ENCODE results near the gene MYO1B. TPM values are rescaled to one million over a fixed set of nuclear protein-coding genes. Genes with fewer than 3 reads are reported as not detected.

Gene MYO1B
- total RNA-seq, 1 donor from 2014 or later, result 85.2 TPM

GRCh38 chr2:191255756-191256312 lies 10.6 kb downstream of the MYO1B start:
- DNase-seq (ENCODE audit: low spot score in 2 of 2) (no peak), FAIRE-seq (no peak)

- DNase-seq (ENCODE audit: low spot score in 2 of 2) (no peak), FAIRE-seq (no peak)
These were observed 12.7 kb downstream of the MYO1B start for GRCh38 chr2:191257934-191258333.

- DNase-seq (ENCODE audit: low spot score in 2 of 2) (no peak), FAIRE-seq (no peak)
These were observed 13.8 kb downstream of the MYO1B start for GRCh38 chr2:191258996-191259395.

DNA sequence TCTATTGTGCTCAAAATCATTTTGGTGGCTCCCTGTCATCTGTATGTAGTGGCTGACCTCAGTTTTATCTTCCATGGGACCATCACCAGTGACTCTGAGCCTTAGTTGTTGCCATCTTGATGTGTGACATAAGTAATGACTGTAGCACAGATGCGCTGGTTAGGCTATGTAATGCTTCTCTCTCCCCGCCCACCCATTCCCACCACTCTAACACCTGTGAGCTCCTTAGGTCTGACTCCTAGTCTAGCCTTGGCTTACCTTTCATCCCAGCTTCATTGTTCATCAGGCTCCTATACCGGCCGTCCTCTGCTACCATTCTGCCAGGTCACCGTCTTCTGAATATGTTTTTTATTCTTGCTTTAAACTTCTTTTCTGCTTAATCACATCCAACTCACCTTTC lies 17.2 kb downstream of the MYO1B start:
- FAIRE-seq (no peak), DNase-seq (ENCODE audit: low spot score in 2 of 2) (no peak)

- DNase-seq (ENCODE audit: low spot score in 2 of 2), result no peak
- FAIRE-seq, result no peak
These were observed 17.8 kb downstream of the MYO1B start for GRCh38 chr2:191263050-191263449.

GRCh38 chr2:191264647-191265081 lies 19.5 kb downstream of the MYO1B start:
- DNase-seq (ENCODE audit: low spot score in 2 of 2) (no peak), FAIRE-seq (no peak)

GRCh38 chr2:191265311-191266170 lies 20.3 kb downstream of the MYO1B start:
- FAIRE-seq, result no peak
- DNase-seq (ENCODE audit: low spot score in 2 of 2), result no peak

DNA sequence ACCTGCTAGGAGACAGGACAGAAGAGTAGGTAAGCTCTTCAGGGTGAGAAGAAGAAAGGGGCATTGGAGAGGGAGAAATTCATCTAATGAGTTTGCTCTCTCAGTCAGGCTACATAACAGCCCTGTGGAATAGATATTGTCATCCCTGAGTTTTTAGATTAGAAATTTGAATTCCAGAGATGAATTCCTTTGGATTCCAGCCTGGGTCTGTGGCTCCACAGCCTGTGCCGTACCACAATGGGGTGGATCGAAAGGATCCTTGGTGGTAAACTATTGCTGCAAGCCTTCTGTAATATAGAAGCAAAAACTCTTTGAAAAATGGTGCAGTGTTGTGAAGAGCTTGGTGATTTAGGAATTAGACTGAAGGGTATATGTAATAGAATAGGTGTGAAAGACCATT lies 21.0 kb downstream of the MYO1B start:
- FAIRE-seq, result no peak
- DNase-seq (ENCODE audit: low spot score in 2 of 2), result no peak

- FAIRE-seq (no peak), DNase-seq (ENCODE audit: low spot score in 2 of 2) (no peak)
These were observed 23.4 kb downstream of the MYO1B start for GRCh38 chr2:191268596-191268995.

- no peak for FAIRE-seq
- no peak for DNase-seq (ENCODE audit: low spot score in 2 of 2)
These were observed 25.3 kb downstream of the MYO1B start for GRCh38 chr2:191270306-191271161.

- DNase-seq (ENCODE audit: low spot score in 2 of 2) (no peak), FAIRE-seq (no peak)
These were observed 26.9 kb downstream of the MYO1B start for GRCh38 chr2:191272064-191272463.

GRCh38 chr2:191274413-191274815 lies 29.2 kb downstream of the MYO1B start:
- DNase-seq (ENCODE audit: low spot score in 2 of 2) (no peak), FAIRE-seq (no peak)

DNA sequence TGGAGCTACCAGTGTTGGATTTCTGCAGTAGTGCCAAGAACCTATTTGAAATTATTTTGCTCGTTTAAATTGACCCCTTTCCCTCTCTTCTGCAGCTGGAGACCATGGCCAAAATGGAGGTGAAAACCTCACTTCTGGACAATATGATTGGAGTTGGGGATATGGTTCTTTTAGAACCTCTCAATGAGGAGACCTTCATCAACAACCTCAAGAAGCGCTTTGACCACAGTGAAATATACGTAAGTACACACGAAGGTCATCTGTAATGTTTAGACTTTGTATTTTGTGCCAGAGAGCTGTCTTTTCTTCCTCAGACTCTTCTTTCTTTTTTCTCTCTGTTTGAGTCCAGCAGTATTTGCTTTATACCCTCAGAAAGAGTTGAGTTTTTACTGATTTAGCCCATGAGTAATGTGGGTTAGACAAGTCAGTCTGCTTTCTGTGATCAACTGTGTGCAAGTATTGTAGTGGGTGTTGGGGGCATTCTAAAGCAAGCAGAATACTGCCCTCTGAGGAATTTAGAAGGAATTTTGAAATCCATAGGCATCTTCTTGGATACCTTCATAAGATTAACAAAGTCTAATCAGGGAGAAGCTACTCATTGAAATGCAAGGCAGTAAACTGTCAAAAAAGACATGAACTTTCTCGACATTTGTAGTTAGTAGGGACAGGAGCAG lies 31.7 kb downstream of the MYO1B start:
- DNase-seq (ENCODE audit: low spot score in 2 of 2), result no peak
- no peak for FAIRE-seq

GRCh38 chr2:191280290-191280689 lies 35.1 kb downstream of the MYO1B start:
- FAIRE-seq (no peak), DNase-seq (ENCODE audit: low spot score in 2 of 2) (no peak)

GRCh38 chr2:191280834-191281756 lies 35.9 kb downstream of the MYO1B start:
- DNase-seq (ENCODE audit: low spot score in 2 of 2), result no peak
- FAIRE-seq, result no peak

DNA sequence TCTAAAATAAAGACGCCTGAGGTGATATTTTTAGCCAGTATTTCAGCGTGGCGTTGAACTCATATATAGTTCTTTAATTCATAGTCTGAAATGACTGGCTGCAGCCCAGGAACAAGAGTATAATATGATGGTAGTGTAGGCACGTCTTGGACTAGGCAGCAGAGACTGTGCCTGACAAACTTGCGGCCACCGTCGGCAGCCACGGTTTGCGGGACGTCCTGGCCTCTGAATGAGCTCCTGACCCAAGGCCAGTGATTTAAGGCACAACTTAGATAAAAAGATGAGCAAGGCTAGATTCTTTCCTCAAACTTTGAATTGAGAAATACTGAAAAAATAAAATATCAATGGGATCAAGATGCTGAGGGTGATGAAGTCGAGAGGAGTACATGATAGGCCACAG lies 40.0 kb downstream of the MYO1B start:
- FAIRE-seq, result no peak
- DNase-seq (ENCODE audit: low spot score in 2 of 2), result no peak

GRCh38 chr2:191287820-191288219 lies 42.6 kb downstream of the MYO1B start:
- DNase-seq (ENCODE audit: low spot score in 2 of 2), result no peak
- FAIRE-seq, result no peak

- no peak for DNase-seq (ENCODE audit: low spot score in 2 of 2)
These were observed 43.8 kb downstream of the MYO1B start for GRCh38 chr2:191289049-191289448.

GRCh38 chr2:191291471-191291870 lies 46.3 kb downstream of the MYO1B start:
- no peak for DNase-seq (ENCODE audit: low spot score in 2 of 2)
- no peak for FAIRE-seq

More at GRCh38 chr2:191289049-191289448, 43.8 kb downstream of the MYO1B start:
- no peak for FAIRE-seq
